ENCODE data around the gene MYOZ2.
"Not testable (repeated sequence)": the region's sequence is repeated elsewhere in the genome, so short reads cannot be mapped to it uniquely, and the experiment has no call there.

Gene MYOZ2

DNA sequence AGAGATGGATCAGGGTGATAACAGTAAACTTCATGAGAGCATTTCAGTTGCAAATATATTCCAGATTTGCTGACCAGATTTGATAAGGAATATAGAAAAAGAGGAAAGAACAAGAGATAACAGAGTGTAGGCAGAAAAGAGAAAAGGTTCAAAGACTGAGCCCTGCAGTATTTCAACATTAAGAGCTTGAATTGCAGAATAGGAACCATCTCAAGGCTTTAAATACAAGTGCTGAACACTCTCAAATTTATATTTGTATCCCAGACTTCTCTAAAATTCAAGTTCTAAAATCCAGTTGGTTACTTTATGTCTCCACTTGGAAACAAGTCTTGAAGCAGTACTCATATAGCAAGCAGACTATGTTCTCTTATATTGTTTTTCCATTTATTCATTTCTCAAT lies 9.7 kb upstream of the MYOZ2 start:
- no peak for DNase-seq (ENCODE audit: low read depth in 2 of 2, low spot score in 1 of 2)

DNA sequence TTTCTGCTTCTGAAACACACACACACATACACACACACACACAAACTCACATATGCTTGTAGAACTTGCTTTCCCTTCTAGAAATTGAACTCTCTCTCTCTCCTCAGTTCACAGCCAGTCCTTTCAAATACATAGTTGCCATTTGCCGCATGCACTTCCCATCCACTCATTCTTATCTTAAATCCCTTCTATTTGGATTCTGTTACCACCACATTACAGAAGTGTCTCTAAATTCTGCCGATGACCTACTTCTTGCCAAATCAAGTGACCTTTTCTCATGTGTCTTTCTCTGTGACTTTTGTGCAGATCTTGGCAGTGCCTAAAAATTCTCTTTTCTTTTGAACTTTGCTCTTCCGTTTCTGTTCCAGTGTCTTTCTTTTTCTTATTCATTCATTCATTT lies 7.5 kb upstream of the MYOZ2 start:
- DNase-seq (ENCODE audit: low read depth in 2 of 2, low spot score in 1 of 2), result no peak

DNA sequence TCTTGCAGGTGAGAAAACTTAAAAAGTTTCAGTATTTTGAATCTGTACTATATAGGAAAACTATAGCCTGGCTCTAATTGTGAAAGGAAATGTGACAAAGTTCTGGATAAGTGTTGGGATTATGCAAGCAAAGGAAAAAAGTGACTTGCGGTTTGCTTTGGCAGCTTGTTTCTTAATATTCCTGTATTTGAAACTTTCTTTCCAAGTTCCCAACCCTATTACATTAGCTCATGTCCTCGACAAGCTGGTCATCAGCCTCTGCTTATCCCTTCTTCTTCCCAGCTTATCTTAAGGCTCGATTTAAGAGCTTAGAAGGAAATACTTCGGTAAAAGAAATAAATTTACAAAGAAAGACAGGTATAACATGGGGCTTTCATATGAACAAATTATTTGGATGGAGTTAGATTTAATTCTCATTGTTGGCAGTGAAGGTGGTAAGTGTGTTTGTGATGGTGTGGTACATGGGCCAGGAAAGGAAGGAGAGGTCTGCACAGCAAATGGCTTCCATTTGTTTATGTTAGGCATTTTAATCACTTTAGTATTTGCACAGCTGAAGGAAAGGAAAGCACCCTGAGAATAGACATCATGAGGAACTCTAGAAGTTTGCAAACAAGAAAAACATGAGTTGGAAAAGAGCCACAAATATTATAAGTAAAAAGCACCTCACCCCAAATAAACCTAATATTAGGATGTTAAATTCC lies 5.1 kb upstream of the MYOZ2 start:
- DNase-seq (ENCODE audit: low read depth in 2 of 2, low spot score in 1 of 2), result no peak

DNA sequence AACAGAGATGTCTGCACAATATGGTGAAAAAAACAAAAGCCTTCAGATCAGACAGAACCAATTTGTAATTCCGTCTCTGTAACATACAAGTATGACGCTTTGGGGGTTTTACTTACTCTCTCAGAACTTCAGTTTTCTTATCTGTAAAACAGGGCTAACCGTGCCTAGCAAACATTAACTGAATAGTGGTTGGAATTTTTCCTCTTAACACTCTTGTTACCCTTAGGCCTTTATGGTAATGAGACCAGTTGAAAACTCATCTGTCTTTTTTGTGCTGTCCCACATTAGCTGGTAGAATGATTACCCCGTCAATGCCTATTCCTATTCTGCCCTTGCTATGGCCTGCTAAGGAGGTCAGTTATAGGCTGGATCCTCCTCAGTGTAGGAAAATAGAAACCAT lies 4.5 kb upstream of the MYOZ2 start:
- DNase-seq (ENCODE audit: low read depth in 2 of 2, low spot score in 1 of 2), result no peak

DNA sequence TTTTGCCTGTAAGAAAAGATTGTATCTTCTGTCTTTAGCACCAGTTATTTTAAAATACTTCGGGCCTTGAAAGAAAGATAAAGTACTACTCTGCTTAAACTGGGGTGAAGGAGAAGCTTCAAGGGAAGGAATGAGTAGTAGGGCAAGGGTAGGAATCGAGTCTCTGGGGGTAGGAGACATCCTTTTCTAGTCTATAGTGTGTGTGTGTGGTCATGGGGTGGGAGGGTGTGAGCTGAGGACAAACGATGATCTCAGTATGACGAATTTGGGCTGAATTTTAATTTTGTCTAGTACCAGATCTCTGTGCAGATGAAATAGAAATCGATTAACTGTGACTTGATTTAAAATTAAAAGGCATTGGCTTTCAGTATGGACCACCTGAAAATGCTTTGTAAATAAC lies 3.3 kb upstream of the MYOZ2 start:
- DNase-seq (ENCODE audit: low read depth in 2 of 2, low spot score in 1 of 2), result no peak

DNA sequence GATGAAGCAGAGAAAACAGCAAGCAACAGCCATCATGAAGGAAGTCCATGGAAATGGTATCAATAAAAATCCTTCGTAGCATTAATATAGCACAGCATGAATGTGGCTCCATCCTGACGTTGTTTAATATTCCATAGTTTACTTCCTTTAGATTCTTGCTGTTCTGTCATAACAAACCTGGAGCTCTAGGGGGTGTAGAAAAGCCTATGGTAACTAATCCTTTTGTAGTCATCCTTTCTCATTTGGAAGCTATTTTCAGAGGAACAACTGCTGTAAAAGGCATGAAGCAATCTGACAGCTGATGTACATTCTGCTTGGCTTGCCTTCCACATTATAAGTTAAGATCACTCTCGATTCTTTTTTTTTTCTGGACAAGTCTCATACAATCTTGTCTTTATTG lies 914 bp downstream of the MYOZ2 start:
- no peak for DNase-seq (ENCODE audit: low read depth in 2 of 2, low spot score in 1 of 2)

DNA sequence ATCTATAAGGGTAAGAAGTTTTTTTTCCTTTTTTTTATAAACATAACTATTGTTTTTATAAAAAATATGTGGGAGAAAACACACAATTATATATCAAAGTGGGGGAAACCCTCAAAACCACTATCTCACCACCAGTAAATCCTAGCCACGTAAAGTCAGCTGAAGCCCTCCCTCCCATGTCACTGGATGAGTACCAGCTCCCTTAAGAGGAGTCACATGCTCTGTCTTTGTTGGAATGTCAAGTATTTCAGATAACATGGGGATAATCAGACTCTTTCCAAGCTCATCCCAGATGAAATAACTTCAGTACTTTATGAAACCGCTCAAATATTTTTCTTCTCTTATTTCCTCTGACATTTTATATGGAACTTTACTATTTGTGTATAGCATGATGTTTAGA lies 2.4 kb downstream of the MYOZ2 start:
- DNase-seq (ENCODE audit: low read depth in 2 of 2, low spot score in 1 of 2), result no peak

DNA sequence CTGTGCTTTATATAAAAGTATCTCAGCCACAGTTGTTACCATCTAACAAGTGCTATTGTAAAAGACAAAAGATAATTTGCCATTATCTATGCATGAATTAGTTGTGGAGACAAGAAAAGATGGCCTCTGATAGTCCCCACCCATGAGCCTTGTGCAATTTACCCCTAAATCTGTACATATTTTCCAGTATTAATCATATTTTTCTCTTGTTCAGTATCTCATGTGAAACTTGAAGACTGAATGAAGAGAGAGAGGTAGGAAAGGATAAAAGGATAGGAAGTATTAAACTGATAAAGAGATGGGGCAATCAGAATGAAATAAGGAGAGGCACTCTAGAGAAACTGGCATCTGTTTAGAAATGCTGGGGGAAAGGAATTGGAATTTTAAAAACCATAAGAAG lies 3.7 kb downstream of the MYOZ2 start:
- DNase-seq (ENCODE audit: low read depth in 2 of 2, low spot score in 1 of 2), result no peak

DNA sequence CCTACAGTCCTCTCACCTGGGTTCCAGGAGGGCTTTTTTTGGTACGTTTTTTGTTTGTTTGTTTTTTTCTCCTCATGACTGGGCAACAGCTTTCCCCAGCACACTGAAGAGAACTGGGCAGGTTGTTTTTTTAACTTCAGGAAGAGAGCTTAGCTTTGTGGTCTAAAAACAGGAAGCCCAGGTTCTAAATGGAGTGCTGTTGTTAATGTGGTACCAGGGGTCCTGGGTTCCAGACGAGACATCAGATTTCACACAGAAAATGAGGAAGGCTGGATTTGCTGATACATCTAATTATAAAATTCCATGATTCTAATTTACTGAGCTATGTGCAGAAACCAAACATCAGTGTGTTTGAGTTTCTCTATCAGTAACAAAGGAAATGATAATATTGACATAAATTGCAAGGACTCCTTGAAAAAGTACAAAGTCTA lies 4.2 kb downstream of the MYOZ2 start:
- DNase-seq (ENCODE audit: low read depth in 2 of 2, low spot score in 1 of 2), result no peak

DNA sequence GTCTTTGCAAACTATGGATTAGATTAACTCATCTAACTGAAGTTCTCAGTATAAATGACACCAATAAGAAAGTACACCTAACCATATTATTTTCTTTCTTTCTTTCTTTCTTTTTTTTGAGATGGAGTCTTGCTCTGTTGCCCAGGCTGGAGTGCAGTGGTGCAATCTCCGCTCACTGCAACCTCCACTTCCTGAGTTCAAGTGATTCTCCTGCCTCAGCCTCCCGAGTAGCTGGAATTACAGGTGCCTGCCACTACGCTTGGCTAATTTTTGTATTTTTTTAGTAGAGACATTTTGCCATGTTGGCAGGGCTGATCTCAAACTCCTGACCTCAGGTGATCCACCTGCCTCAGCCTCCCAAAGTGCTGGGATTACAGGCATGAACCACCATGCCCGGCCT lies 5.7 kb downstream of the MYOZ2 start:
- DNase-seq (ENCODE audit: low read depth in 2 of 2, low spot score in 1 of 2), result not testable (repeated sequence)

DNA sequence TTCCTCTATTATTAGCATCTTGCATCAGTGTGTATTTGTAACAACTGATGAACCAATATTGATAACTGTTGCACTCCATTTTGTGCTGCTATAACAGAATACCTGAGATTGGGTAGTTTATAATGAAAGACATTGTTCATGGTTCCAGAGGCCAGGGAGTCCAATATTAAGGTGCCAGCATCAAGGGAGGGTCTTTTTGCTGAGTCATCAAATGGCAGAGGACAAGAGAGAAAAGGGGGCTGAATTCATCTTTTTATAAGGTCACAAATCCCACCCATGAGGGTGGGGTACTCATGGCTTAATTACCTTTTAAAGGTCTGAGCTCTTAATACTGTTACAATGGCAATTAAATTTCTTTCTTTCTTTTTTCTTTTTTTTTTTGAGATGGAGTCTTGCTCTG lies 7.2 kb downstream of the MYOZ2 start:
- no peak for DNase-seq (ENCODE audit: low read depth in 2 of 2, low spot score in 1 of 2)

DNA sequence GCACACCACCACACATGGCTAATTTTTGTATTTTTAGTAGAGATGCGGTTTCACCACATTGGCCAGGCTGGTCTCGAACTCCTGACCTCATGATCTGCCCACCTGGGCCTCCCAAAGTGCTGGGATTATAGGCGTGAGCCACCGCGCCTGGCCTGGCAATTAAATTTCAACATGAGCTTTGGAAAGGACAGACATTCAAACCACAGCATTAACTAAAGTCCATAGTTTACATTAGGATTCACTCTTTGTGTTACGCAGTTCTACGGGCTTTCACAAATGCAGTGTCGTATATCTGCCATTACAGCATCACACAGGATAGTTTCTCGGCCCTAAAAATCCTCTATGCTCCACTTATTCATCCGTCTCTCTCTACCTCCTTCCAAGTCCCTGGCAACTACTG lies 7.7 kb downstream of the MYOZ2 start:
- not testable (repeated sequence) for DNase-seq (ENCODE audit: low read depth in 2 of 2, low spot score in 1 of 2)

DNA sequence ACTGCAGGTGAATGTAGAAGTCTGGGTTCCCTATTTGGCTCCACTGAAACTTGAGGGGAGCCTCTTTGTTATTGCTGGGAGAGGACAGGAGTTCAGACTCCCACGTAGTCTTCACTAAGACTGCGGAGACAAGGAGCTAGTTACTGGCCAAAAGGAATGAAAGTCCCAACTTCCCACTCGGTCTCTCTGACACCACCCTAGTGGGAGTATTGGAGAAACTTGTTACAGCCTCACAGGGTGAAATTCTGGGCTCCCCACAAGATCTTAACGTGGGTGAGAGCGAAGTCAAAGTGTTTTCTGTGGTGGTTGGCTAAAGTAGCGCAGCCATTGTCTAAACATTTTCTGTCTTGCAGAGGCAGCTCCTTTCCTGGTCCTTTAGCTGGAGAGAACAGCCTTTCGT lies 13.5 kb downstream of the MYOZ2 start:
- DNase-seq (ENCODE audit: low read depth in 2 of 2, low spot score in 1 of 2), result no peak

DNA sequence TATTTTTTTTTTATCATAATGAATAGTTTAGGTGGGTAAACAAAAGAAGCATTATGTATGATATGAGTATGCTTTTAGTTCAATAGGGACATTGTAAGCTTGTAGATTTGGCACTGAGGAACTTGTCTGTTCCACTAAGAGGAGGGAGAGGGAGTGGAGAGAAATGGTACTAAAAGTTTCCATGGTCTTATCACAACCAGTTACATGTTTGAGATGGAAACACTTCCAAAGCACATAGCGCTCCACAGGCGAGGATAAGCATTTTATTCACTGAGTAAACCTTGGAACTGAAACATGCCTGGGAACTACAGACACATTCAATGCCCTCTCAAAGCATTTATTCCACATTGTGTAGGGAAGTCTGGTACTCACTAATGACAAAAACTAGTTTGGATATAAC lies 15.5 kb downstream of the MYOZ2 start:
- no peak for DNase-seq (ENCODE audit: low read depth in 2 of 2, low spot score in 1 of 2)

DNA sequence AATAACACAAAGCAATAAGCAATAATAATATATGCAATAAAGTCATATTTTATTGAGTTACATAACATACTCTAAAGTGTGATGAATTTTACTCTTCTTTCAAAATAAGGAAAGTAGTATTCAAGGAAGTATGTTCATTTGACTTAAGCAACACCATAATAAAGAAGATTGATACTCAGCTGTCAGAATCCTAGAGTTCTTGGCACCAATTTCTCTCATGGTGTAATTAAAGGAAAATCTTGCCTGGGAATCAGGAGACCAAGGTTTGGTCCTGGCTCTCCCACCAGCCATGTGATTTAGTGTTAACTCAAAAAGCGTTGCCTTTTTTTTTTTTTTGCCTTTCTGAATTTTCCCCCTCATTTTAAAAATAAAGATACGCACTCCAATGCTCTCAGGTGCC lies 17.1 kb downstream of the MYOZ2 start:
- DNase-seq (ENCODE audit: low read depth in 2 of 2, low spot score in 1 of 2), result no peak

DNA sequence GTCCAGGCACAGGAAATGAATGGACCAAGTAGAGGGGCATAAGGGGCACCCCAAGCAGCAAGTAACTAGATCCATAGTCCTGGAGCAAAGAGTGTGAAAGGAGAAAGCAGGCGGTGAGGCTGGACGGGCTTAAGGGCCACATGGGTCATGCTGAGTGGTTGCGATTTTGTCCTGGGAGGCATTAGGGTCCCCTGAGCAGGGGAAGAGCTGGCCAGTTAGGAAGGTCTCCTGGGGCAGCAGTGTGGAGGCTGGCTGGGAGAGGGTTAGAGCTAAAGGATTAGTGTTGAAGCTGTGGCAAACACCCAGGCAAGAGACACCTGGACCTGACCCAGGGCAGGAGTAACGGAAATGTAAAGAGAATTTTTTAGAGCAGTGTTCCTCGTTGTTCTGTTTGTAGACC lies 26.5 kb downstream of the MYOZ2 start:
- DNase-seq (ENCODE audit: low read depth in 2 of 2, low spot score in 1 of 2), result no peak

DNA sequence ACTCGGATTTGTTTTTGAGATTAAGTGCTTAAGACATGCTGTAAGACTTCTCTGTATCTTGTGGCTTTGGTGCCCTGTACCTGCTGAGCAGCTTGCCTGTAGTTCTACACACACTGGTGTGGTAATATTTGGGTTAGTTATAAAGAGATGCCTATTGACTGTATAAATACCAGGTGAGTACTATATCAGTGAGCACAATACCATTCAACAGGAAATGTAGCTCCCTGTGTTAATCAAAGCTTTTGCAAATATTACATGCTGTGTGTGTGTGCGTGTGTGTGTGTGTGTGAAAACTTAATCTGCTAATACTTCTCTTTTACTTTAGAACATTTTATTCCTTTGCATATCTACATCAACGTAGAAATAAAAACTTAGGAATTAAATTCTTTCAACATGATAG lies 30.1 kb downstream of the MYOZ2 start:
- no peak for DNase-seq (ENCODE audit: low read depth in 2 of 2, low spot score in 1 of 2)

DNA sequence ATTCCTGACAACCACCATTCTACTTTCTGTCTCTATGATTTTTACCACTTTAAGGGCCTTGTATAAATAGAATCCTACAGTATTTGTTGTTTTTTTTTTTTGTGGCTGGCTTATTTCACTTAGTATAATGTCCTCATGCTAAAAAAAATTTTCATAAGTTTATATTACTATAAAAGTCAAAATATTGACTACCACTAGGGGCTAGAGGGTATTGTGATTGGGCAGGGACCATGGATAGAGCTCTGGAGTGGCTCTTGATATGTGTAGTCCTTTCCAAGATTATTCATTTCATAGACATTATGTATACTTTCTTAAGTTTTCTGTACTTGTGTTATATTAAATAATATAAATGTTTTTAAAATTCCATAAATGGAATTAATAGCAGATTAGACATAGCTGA lies 34.6 kb downstream of the MYOZ2 start:
- no peak for DNase-seq (ENCODE audit: low read depth in 2 of 2, low spot score in 1 of 2)

DNA sequence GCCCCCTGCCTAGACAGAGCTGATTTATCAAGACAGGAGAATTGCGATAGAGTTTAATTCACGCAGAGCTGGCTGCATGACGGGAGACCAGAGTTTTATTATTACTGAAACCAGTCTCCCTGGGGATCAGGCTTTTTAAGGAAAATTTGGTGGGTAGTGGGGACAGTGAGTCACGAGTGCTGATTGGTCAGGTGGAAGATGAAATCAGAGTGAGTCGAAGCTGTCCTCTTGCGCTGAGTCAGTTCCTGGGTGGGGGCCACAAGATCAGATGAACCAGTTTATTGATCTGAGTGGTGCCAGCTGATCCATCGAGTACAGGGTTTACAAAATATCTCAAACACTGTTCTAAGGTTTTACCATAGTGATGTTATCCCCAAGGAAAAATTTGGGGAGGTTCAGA lies 36.6 kb downstream of the MYOZ2 start:
- no peak for DNase-seq (ENCODE audit: low read depth in 2 of 2, low spot score in 1 of 2)

DNA sequence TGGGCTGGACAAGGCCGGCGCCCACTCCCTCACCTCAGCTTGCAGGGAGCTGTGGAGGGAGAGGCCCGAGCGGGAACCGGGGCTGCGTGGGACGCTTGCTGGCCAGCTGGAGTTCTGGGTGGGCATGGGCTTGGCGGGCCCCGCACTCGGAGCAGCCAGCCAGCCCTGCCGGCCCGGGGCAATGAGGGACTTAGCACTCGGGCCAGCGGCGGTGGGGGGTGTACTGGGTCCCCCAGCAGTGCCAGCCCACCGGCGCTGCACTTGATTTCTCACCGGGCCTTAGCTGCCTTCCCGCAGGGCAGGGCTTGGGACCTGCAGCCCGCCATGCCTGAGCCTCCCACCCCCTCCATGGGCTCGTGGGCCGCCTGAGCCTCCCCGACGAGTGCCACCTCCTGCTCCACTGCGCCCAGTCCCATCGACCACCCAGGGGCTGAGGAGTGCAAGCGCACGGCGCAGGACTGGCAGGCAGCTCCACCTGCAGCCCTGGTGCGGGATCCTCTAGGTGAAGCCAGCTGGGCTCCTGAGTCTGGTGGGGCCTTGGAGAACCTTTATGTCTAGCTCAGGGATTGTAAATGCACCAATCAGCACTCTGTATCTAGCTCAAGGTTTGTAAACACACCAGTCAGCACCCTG lies 38.2 kb downstream of the MYOZ2 start:
- not testable (repeated sequence) for DNase-seq (ENCODE audit: low read depth in 2 of 2, low spot score in 1 of 2)

DNA sequence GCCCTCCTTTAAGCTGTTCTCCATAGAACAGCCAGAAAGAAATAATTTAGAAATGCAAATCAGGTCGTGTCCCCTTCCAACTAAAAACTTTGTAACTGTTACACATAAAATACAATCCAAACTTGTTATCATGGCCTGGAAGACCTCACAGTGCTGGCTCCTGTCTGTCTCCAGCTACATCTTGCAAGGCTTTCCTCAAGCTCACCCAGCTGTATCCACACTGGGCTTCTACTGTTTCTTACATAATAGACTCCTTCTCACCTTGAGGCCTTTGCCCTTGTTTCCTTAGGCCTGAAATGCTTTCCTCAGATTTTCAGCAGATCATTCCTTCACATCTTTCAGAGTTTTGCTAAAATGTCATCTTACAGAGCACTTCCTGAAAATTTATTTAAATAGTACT lies 43.4 kb downstream of the MYOZ2 start:
- DNase-seq (ENCODE audit: low read depth in 2 of 2, low spot score in 1 of 2), result no peak

DNA sequence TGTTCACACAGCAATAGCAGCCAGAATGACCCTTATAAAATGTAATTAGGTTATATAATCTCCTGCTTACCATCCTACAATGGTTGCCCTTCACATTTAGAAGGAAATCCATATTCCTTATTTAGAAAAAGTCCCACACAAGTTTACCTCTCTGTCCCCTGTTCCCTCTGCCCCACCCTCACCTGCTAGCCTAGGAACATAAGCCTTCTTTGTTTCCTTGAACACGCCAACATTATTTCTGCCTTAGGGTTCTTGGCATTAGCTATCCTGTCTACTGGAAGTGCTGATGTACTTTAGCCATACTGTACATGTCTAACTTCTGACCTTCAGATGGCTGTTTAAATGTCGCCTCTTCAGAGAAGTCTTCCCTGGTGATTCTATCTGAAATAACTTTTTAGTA lies 48.5 kb downstream of the MYOZ2 start:
- DNase-seq (ENCODE audit: low read depth in 2 of 2, low spot score in 1 of 2), result no peak

DNA sequence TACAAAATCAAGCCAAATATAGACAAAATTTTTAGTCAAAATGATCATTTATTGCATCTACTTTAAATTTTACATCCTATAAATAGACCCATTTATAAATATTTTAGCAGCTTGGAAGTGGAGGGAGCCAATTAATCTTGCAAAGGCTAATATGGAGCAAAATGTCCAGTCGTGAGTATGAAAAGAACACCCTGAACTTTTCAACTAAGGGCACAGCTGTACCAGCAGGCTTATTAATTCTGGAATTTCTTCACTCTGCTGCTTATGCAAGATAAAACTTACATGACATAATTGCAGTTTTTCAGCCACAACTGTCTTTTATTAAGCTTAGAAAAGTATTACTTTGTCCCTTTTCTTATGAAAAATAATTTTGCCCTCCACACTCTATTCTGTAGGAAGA lies 54.0 kb downstream of the MYOZ2 start:
- DNase-seq (ENCODE audit: low read depth in 2 of 2, low spot score in 1 of 2), result no peak
